HG03060 (cell line): ENCODE measurements around the gene GPR61.
A peak's percentile ranks its signal among the peaks of the same experiment; 100 is the strongest.

Experiments used
- ATAC-seq: cut with Tn5 transposase; IDR thresholded peaks from one replicate; pipeline ENCODE4 v1.9.1; 2021; ENCODE audit warnings: low read depth, moderate number of reproducible peaks; ENCODE audit not compliant: unreplicated experiment

GPR61 gene

DNA sequence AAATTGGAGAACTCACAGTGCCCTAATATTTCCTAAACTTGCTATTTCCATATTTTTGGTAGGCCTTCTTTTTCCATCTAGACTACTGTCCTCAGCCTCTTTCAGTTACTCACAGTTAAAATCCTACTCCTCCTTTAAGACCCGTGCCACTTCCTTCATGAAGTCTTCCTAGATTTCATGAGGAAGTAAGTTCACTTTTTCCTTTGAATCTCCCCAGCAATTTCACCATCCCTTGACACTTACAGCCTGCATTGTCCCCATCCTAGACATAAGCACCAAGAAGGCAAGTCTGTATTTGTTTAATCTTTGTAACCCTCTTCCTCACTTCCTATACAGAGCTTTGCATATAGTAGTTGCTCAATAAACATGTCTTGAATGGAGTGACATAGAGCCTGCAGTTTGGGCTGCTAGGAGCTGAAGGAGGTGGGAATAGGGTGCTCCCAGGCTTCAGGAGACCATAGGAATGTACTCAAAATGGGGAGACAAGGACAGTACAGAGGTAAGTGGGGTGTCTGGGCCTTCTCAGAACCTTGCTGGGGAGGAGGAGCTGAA, 5.3 kb upstream of the GPR61 start:
- no peak for ATAC-seq

DNA sequence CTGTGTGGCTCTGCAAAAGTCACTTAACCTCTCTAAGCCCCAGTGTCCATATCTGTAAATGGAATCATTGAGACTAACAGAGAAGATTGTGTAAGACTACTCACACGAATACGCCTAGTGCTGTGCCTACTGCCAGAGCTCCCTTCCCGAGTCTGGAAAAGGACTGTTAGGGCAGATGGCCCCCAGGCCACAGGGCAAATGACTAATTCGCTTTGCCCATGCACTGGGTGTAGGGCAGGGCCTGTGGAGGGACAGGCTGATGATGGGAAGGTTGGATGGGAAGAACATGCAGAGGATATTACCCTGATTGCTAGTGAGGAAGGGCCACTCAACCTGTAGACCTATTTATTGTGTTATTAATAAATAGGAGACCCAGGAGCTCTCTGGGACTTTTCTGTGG, 4.2 kb upstream of the GPR61 start:
- ATAC-seq: no peak

DNA sequence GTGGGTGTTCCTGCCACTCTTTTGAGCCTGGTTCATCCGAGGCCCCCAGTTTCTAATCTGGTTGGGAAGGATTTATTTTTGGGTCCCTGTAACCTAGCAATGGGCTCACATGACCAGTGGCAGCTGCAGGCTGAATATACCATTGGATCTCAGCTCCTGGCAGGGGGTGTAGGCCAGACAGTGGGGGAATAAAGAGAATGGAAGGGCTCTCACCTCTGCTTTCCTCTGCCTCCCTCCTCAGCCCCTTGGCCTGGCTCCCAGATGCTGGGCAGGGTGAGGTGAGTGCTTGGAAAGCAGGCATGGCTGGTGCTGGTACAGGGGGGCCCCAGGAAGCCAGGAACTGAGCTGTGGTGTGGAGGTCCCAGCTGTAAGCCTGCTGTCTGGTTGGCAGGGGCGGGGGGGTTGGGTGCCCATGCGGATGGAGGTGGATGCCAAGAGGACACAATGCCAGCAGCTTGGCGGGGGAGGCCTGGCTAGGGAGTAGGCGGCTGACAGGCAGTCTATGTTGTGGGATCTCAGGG, 3.6 kb upstream of the GPR61 start:
- no peak for ATAC-seq

DNA sequence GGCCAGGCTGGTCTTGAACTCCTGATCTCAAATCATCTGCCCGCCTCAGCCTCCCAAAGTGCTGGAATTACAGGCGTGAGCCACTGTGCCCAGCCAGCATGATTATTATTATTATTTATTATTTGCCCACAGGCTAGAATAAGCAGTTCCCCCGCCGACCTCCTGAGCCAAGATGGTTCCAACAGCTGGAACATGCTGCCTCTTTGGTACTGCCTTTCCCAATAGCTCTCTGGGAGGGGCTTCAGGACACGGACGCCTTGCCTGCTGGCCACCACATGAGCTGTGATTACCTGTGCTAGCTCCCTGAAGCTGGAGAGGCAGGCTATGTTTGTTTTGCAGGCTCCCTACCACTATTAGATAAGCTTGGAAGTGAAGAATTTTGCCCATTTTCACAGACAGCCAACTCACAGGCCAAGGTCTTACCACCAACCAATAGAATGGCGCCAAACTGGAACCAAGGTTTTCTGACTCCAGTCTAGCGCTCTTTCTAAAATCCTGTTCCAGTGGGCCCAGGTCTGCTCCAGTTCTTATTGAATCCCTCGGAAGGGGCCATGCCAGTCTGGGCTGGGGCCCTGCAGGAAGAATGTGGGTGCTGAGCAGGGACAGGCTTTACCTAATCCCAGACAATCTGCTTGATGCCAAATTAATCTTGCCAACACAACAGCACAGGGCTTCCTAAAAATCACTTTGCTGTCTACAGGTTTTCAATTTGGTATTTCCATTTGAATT, 2.1 kb upstream of the GPR61 start:
- ATAC-seq: no peak

DNA sequence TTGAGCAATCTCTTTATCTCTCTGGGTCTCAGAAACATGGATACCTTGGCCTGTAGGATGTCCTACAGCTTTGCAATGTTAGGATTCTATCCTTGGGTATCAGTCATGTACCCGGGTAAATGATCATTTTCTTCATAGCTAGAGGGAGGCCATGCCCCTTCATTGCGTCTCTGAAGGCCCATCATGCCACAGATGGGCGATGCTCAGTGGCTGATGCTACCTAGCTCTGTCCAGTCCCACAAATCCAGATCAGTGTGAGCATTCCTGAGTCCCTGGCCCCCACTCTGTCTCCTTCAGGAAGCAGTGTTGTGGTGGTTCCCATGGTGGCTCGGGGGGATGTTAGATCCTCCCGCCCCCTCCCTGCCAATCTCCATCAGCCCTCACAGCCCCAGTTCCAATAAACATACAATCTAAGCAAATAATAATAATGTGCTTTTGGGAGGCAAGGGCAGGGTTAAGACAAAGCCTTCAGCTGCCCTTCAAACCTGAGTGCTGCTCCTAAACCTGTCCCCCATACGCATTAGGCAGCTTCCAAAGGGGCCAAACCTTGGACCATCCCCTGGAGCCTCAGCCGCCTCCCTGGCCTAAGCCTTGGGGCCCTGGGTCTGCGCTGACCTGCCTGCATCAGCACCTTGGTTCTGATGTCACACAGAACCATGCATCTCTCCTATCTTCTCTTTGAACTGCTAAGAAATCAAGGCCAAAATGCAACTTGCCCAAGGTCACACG, 681 bp upstream of the GPR61 start:
- ATAC-seq: no peak

DNA sequence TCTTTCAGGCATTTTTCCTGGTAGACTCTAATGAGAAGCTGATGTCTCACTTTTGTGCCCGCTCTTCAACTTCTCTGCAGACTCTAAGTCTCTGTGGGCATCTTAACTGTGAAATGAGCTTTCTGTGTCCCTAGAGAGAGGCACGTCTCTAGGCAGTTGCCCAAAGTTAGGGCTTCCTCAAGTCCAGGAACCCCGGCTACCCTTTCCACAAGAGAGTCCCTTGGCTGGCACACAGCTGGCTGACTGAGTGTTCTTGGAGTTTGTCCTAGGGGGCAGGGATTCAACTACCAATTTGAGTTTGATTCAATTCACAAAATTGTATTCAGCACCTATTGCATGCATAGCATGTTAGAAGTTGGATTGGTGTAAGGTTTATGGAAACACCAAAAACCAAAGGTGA, 1.4 kb downstream of the GPR61 start:
- ATAC-seq: no peak

DNA sequence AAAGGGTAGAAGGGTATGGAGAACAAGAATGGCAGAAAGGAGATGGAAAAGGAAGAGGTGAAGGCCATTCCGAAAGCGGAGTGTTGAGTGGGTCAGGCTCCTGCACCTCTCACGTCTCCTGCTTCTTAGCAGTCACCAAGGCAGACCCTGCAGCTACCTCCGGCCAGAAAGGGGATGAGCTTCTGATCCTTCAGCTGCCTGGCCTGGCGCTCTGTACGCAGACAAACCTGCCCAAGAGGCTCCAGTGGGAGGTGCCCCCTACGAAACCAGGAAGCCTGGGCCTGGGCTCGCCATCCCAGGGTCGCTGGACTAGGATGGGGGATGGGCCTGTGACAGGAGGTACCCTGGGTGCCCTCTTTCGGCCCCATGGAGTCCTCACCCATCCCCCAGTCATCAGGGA, 3.0 kb downstream of the GPR61 start:
- ATAC-seq: no peak

DNA sequence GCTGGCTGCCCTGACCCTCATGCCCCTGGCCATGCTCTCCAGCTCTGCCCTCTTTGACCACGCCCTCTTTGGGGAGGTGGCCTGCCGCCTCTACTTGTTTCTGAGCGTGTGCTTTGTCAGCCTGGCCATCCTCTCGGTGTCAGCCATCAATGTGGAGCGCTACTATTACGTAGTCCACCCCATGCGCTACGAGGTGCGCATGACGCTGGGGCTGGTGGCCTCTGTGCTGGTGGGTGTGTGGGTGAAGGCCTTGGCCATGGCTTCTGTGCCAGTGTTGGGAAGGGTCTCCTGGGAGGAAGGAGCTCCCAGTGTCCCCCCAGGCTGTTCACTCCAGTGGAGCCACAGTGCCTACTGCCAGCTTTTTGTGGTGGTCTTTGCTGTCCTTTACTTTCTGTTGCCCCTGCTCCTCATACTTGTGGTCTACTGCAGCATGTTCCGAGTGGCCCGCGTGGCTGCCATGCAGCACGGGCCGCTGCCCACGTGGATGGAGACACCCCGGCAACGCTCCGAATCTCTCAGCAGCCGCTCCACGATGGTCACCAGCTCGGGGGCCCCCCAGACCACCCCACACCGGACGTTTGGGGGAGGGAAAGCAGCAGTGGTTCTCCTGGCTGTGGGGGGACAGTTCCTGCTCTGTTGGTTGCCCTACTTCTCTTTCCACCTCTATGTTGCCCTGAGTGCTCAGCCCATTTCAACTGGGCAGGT, 3.8 kb downstream of the GPR61 start:
- no peak for ATAC-seq

DNA sequence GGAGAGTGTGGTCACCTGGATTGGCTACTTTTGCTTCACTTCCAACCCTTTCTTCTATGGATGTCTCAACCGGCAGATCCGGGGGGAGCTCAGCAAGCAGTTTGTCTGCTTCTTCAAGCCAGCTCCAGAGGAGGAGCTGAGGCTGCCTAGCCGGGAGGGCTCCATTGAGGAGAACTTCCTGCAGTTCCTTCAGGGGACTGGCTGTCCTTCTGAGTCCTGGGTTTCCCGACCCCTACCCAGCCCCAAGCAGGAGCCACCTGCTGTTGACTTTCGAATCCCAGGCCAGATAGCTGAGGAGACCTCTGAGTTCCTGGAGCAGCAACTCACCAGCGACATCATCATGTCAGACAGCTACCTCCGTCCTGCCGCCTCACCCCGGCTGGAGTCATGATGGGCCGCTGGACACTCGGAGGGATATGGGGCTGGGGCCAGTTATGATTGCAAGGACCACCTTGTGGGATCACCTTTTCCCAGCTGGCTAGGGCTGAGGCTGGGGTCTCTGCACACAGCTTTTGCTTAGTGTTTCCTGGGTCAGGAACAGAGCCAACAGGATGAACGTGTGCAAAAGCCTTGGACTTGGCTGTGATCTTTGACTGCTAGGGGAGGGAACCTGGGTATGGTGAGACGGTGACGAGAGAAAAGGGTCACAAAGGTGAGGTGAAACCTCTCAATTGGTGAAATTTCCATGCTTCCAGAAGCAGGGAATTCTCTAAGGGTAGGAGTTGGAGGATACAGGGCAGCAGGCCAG, 4.5 kb downstream of the GPR61 start:
- ATAC-seq: no peak

DNA sequence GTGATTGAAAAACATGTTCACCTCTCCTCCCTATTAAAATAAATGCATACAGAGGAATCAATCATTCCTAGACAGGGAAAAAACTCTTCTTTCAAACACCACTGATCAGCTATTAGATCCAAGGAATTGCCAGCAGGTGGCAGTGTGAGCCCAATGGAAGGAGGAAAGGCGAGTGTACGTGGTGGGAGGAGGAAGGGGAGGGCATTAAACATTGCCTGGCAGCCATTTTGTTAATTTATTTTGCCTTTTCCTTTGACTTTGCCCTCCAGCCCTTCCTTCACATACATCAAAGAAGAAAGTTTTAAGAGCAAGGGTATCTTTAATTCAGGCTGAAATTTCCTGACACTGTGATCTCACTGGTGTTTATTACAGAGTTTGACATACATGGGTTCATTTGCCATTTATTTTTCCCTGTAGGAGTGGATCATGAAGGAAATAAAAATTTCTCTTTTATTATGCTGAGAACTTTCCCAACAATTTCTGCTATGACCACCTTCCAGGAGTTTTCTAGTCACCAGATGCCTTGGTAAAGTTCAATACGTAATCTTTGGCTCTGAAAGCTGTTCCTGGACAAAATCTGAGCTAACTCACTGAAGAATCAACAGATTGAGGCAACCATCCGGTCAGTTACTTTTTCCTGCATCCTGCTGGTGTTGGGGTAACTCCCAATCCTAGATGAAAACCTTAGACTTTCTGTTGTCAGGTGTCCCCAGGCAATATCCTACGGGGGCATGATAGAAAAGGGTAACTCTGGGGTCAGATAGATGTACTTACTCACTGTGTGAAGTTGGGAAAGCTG, 6.8 kb downstream of the GPR61 start:
- ATAC-seq: no peak

DNA sequence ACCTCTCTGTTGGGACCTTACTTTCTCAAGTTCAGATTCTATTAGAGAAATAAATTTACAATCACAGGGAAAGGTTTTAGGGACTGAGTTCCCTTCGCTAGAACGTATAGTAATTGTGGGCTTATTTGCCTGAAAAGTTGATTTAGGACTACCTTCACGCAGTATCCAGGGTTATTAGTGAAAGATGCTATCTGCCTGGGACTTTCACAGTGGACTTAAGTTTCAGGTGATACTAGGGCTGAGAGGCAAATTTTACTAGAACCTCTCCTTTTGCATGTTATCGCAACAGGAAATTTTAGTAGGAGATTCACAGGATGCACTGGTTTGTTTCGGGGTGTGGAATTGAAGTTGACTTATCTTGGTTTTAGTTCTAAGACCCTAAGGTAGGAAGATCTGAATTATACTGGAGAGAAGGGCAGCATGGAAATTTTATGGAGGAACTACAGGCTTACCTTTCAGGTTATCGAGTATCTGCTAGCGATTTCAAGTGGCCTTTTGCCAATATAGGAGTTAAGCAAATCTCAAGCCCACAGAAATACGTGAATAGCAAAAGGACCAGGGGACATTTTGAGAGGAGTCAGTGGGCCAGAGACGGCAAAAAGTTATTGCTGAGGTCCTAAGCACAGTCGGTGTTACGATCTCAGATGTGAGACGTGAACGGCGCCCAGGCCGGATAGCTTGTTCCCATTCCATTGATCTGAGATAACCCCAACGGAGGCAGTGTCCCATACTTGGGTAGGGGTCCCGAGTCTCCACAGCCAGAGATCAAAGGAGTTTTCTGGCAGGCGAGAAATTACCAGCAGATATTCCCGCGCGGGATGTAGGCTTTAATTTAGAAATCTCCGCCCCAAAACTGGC, 8.0 kb downstream of the GPR61 start:
- peak; percentile 7 for ATAC-seq

DNA sequence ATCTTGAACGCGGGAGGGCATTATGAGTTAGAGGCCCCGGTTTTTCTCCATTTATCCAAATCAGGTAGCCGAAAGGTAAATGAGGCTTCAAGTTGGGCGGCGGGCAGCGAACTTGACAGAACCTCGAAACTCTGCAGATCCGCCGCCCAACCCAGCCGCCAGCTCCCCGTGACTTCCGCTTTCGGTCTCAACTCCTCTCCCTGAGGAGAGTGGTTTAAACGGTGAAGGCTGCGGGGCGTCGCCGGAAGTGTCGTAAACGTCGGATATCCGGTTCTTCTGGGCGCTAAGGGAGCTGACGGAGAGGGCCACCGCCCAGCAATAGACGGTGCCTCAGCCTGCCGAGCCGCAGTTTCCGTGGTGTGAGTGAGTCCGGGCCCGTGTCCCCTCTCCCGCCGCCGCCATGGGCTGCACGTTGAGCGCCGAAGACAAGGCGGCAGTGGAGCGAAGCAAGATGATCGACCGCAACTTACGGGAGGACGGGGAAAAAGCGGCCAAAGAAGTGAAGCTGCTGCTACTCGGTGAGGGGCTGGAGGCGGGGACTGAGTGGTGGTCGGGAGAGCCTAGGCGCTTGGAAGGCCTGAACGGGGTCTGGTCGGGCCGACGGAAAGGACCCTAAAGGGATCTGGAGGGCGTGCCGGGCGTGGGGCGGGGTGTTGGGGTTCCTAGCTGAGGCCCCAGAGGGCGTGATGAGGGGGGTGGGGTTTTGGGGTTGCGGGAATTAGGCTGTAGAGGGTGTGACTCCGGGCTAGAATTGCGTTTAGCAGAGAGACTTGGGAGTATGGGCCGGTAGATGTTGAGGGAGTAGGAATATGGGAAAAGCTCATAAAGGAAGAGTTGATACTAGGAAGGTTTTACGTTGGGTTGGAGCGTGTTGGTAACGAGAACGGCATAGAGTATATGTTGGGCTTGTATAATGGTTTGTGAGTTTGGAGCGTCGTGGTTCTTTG, 8.9 kb downstream of the GPR61 start, which contains the start of gene GNAI3:
TSS of gene GNAI3 (plus strand) at position 295 of the 947 bp plus-strand sequence. CDS start at position 401, 106 bp downstream.
- peak; percentile 80 for ATAC-seq

DNA sequence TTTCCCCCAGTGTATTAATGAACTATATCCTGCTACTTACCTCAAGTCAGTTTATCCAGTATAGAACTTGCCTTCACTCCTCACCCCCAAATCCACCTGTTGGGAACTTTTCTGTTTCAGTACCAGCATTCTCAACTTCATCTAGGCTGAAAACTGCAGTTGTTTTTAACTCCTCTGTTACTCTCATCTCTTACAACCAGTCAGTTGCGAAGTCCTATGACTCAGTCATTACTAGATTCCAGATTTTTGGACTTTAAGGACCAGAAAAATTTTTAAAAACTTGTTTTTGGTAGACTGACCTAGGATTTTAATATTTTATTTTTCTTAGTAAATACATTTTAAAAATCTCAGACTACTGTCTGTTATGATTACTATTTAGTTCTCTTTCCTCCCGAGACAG, 16.9 kb downstream of the GPR61 start:
- ATAC-seq: no peak

DNA sequence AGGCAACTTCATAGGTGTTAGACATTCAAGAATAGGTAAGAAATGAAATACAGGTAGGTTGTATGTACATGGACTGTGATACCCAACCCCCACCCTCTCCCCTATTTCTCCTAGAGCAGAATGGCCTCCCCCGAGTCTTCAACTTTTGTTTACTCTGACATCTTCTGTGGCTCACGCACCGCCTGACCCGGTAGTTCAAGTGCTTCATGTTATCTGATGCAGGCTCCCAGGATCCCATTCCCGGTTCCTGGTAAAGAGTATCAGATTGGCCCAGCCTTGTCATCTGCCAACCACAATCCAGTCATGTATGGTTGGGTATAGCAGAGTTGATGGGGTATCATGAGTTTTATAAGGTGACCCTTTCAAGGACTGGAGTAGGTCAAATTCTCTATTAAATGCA, 17.8 kb downstream of the GPR61 start:
- no peak for ATAC-seq

DNA sequence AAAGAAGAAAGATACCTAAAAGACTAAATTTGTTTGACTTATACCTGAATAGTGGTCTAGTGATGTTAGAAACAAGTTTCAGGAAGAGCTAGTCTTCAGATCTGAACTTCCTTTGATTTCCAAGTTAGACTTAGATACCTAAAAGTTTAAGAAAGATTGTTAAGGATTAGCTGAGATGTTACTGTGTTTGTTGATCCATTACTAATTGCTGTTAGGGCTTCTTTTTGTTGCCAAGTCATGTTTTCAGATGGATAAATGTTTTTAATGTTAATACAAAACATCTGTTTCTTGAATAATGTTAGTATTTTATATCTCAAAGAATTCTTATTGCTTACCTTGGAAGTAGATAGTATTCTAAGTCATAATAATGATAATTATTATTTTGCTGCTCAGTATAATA, 20.3 kb downstream of the GPR61 start:
- ATAC-seq: no peak

DNA sequence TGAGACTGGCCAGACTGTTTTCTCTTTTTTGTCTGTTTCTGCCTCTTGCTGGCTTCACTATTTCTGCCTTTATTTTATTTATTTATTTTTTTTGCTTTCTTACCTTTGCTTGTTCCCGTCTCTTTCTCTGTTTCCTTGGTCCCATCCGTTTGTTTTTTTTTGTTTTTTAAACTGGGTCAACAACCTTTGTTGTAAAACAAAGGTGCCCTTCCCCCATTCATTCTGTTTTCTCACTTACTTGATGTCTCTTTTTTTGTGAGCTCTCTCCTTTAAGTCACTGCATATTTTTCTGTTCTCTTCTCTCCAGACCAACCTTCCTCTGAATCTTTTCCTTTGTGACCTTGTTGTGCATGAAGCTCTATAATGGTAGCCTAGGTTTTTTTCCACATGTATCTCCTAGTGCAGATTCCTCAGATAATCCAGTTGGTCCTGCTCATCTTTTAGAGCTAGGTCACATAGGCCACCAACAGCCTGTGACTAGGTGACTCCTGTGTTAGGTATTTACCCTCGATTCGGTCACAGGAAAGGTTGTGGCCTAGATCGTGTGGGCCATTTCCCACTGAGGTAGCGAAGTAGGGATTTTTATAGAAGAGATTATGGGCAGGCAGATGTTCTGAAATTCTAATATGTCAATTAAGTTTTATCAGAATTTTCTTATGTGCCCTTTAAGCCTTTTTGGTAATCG, 24.7 kb downstream of the GPR61 start:
- ATAC-seq: no peak

DNA sequence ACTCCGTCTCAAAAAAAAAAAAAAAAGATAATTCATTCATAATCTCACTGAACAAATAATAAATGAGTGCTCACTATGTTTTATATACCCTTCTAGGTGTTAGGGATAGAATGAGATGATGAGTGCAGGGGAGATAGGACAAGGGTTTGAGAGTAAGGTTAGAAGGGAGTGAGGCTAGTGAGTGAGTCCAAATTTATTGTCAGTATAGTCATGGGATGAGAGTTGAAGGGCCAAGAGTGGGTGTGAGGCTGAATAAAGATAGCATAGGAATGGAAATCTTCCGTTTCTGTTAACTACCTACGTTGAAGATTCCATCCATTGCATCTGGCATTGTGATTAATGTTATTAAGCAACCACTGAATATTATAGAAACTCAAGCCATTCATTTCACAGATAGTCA, 25.6 kb downstream of the GPR61 start:
- no peak for ATAC-seq
